ENCODE data around the gene FOXC1. TPM values are rescaled to one million over a fixed set of nuclear protein-coding genes. Genes with fewer than 3 reads are reported as not detected.

FOXC1 gene
- total RNA-seq, 1 experiment from 2014 or later: not detected

DNA sequence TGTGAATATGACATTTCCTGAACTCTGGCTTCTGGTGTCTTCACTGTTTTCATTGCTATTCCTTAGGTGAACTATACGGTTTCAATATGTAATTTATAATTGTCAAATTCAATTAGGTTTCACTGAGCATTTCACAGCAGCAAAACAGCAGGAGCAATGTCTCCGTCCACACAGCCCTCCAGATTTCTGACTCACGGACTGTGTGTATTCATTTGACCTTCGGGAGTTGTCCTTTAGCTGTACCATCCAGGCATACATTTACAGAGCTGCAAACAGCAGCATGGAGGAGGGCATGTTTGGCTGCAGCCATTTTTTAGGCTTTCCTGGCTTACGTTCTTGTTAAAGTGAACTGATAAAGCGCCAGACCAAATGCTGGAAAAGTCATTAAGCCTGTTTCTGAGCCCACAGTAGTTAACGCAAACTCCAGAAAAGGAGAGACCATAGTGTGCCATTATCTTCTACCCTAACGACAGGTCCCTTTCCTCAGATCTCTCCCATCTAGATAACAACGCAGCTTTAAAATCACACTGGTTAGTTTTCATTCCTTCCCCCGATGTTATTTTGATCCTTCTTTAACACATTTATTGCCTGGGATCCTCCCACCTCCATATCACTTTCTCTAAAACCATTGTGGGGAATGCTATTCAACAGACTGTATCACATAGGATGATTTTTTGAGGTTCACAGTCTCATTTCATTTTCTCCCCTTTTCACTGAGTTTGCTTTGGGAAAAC lies 18.3 kb downstream of the FOXC1 start:
- TF ChIP-seq, protein P1, sequence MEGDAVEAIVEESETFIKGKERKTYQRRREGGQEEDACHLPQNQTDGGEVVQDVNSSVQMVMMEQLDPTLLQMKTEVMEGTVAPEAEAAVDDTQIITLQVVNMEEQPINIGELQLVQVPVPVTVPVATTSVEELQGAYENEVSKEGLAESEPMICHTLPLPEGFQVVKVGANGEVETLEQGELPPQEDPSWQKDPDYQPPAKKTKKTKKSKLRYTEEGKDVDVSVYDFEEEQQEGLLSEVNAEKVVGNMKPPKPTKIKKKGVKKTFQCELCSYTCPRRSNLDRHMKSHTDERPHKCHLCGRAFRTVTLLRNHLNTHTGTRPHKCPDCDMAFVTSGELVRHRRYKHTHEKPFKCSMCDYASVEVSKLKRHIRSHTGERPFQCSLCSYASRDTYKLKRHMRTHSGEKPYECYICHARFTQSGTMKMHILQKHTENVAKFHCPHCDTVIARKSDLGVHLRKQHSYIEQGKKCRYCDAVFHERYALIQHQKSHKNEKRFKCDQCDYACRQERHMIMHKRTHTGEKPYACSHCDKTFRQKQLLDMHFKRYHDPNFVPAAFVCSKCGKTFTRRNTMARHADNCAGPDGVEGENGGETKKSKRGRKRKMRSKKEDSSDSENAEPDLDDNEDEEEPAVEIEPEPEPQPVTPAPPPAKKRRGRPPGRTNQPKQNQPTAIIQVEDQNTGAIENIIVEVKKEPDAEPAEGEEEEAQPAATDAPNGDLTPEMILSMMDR (conservative IDR thresholded peaks at IDR 0.05): no peak
- H3K27me3 ChIP-seq (ENCODE audit: insufficient read depth, low read length): peaks cover 54% of the 10 kb centered on the region
- no peak overlapping the region for H3K18ac ChIP-seq (ENCODE audit: insufficient read length, low read depth, low read length)
- H3K4me1 ChIP-seq (ENCODE audit: insufficient read depth, low read length): no peaks in the 10 kb centered on the region
- H3K27ac ChIP-seq (ENCODE audit: insufficient read length, low read depth, low read length): no peak overlapping the region
- H3K23ac ChIP-seq (ENCODE audit: insufficient read length, low read depth, low read length): no peak overlapping the region
- no peaks in the 10 kb centered on the region; a peak in 1 of 5 replicates for H3K9me3 Mint-ChIP-seq
- H4K5ac ChIP-seq (ENCODE audit: insufficient read length, low read depth, low read length): no peak overlapping the region
- no peak overlapping the region for H4K8ac ChIP-seq (replicated peaks; ENCODE audit: insufficient read length, low read depth, low read length)
- H2AFZ ChIP-seq (ENCODE audit: low read length): no peak overlapping the region
- no peaks in the 10 kb centered on the region for H3K9me3 ChIP-seq (ENCODE audit: control insufficient read depth, low read depth, low read length)
- no peak overlapping the region for H2BK120ac ChIP-seq (ENCODE audit: low read depth, low read length, poor library complexity, severe bottlenecking)
- H3K23me2 ChIP-seq (ENCODE audit: insufficient read length, low read depth, low read length, poor library complexity, severe bottlenecking): peaks cover 12% of the 10 kb centered on the region
- no CpG with 5 or more reads among the region's 10 CpGs for WGBS (ENCODE audit: extremely low coverage, insufficient read length, low lambda C conversion rate)
- no peak overlapping the region for H2AK5ac ChIP-seq (ENCODE audit: insufficient read length, low read length)
- no peak overlapping the region for H2BK5ac ChIP-seq (ENCODE audit: insufficient read length, low read length)
- DNase-seq: no peak
- H3K36me3 Mint-ChIP-seq (ENCODE audit: insufficient read depth in 1 of 3, low read depth in 3 of 3): no peaks in the 10 kb centered on the region
- no peak overlapping the region for H3K4me2 ChIP-seq (ENCODE audit: insufficient read depth, insufficient read length, low read length)
- no peak overlapping the region for H3K27ac Mint-ChIP-seq
- no peaks in the 10 kb centered on the region for H3K79me1 ChIP-seq (ENCODE audit: insufficient read depth, low read depth, low read length, poor library complexity, severe bottlenecking)
- H3K4ac ChIP-seq (ENCODE audit: low read depth, low read length): no peak overlapping the region
- peaks cover 10% of the 10 kb centered on the region in 2 experiments for H3K4me1 Mint-ChIP-seq
- peaks cover 96% of the 10 kb centered on the region for H3K27me3 Mint-ChIP-seq (ENCODE audit: low read depth)
- H3K4me3 Mint-ChIP-seq: no peak overlapping the region
- no peak overlapping the region for H3K14ac ChIP-seq (ENCODE audit: insufficient read depth, low read length)
- no peak overlapping the region for H3T11ph ChIP-seq (ENCODE audit: low read length)
- H3K56ac ChIP-seq (ENCODE audit: insufficient read length, low read depth, low read length): no peak overlapping the region
- H2BK15ac ChIP-seq (ENCODE audit: low read depth, low read length): no peak overlapping the region
- H3K9ac ChIP-seq (ENCODE audit: extremely low read depth, insufficient read length, low read length): no peak overlapping the region
- no peaks in the 10 kb centered on the region for H4K20me1 ChIP-seq (ENCODE audit: control insufficient read depth, insufficient read depth, insufficient read length)
- no peaks in the 10 kb centered on the region for H3K79me2 ChIP-seq (ENCODE audit: insufficient read depth, low read length)
- no peak overlapping the region for H4K91ac ChIP-seq (ENCODE audit: insufficient read length, low read depth, low read length)
- H2BK20ac ChIP-seq (ENCODE audit: low read depth, low read length, poor library complexity, severe bottlenecking): no peak overlapping the region
- no peak overlapping the region for H2BK12ac ChIP-seq (ENCODE audit: insufficient read length, low read depth, low read length)

Data from H9 (cell line).